Lower lobe of right lung (tissue), 2 donors: Measurements from ENCODE around the gene ETS1. TPM values are rescaled to one million over a fixed set of nuclear protein-coding genes. Genes with fewer than 3 reads are reported as not detected.

Experiments used
- ATAC-seq, 2 donors: fragments of 200-7000 bp; cut with Tn5 transposase; one replicate each; pipeline ENCODE4 v1.9.1; 2020 to 2022; ENCODE audit warnings: mild to moderate bottlenecking in 2 of 2, moderate library complexity in 2 of 2
- DNase-seq: peaks from one replicate; pipeline ENCODE4 v3.0.0-alpha.2; 2020
- H3K27ac ChIP-seq: fragments of 200-600 bp; one replicate; pipeline ENCODE4 v1.8.0; 2022
- H3K27me3 ChIP-seq: fragments of 200-600 bp; one replicate; pipeline ENCODE4 v1.8.0; 2022; ENCODE audit warnings: low read depth
- H3K36me3 ChIP-seq: fragments of 200-600 bp; one replicate; pipeline ENCODE4 v1.8.0; 2022; ENCODE audit warnings: mild to moderate bottlenecking
- H3K4me1 ChIP-seq: fragments of 200-600 bp; one replicate; pipeline ENCODE4 v1.8.0; 2022
- H3K4me3 ChIP-seq: fragments of 200-600 bp; one replicate; pipeline ENCODE4 v1.8.0; 2022; ENCODE audit warnings: mild to moderate bottlenecking
- H3K9me3 ChIP-seq: fragments of 200-600 bp; one replicate; pipeline ENCODE4 v1.8.0; 2022
- CTCF ChIP-seq: fragments of 200-600 bp; IDR thresholded peaks from one replicate; pipeline ENCODE4 v1.8.0; 2022; ENCODE audit warnings: antibody characterized with exemption, mild to moderate bottlenecking
- intact Hi-C: fragments of 100-400 bp; cut with DNase I; formaldehyde crosslinking; loops from one replicate; pipeline ENCODE4 v1.11.0; 2022
- total RNA-seq: library from RNA; stranded (reverse); fragmentation: NEBNext Ultra II Directional; extraction: Animal tissue kit (Norgen Biotek cat#: 25700); gene quantifications from one replicate; pipeline ENCODE4 v1.2.1, GENCODE V29; 2021
- donor health status: DM: no; HTN: yes; CAD: no; lungs with severe emphysema.

ETS1 gene
- total RNA-seq, 1 donor from 2014 or later: 123 TPM

DNA sequence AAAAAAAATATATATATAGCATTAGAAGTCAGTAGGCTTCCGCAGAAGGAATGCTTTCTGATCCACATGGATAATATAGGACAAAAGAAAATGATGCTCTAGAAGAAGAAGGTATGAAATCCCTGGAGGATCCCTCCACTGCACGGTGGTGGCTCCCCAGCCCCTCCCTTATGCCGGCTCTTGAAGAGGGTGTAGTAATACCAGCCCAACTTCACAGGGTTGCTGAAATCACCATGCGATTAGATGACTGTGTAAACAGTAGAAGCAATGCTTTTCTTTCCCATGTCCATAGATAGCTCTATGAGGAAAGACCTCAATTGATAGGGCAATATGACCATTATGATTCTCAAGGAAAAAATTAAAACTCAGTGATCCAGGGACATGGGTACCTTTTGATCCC lies 3.2 kb upstream of the ETS1 start:
- DNase-seq (no peak), ATAC-seq (peak in 1 of 2 donors; percentile 49)
- Histone ChIP-seq H3K9me3 (no peaks in the 10 kb centered on the region), H3K4me1 (peaks cover 10% of the 10 kb centered on the region), H3K36me3 (no peaks in the 10 kb centered on the region), H3K27ac (no peak overlapping the region), H3K4me3 (no peak overlapping the region), H3K27me3 (no peaks in the 10 kb centered on the region)
- TF ChIP-seq CTCF: no peak
- intact Hi-C loops: no loop called here

DNA sequence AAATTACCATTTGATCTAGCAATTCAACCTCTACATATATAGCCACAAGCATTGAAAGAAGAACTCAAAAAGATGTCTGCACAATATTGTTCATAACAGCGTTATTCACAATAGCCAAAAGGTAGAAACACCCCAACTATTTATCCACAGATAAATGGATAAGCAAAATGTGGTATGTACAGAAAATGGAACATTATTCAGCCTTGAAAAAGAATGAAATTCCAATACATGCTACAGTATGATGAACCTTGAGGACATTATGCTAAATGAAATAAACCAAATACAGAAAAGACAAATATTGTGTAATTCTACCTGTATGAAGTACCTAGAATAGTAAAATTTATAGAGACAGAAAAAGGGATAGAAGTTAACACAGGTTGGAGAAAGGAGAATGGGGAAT lies 2.6 kb upstream of the ETS1 start:
- Histone ChIP-seq H3K36me3 (no peaks in the 10 kb centered on the region), H3K4me1 (peaks cover 14% of the 10 kb centered on the region), H3K9me3 (no peaks in the 10 kb centered on the region), H3K4me3 (no peak overlapping the region), H3K27me3 (no peaks in the 10 kb centered on the region), H3K27ac (no peak overlapping the region)
- intact Hi-C loops: no loop called here
- ATAC-seq (no peak), DNase-seq (no peak)
- no peak for TF ChIP-seq CTCF

- Histone ChIP-seq H3K9me3 (no peaks in the 10 kb centered on the region), H3K36me3 (no peaks in the 10 kb centered on the region), H3K27ac (no peak overlapping the region), H3K4me1 (peaks cover 14% of the 10 kb centered on the region), H3K27me3 (no peaks in the 10 kb centered on the region), H3K4me3 (no peak overlapping the region)
- no peak for DNase-seq
- TF ChIP-seq CTCF: no peak
- ATAC-seq: no peak
- intact Hi-C loops: no loop called here
These were observed 735 bp upstream of the ETS1 start for GRCh38 chr11:128588093-128588492.

- intact Hi-C loops: no loop called here
- DNase-seq: no peak
- H3K27ac ChIP-seq: no peak overlapping the region
- H3K27me3 ChIP-seq: no peaks in the 10 kb centered on the region
- H3K4me1 ChIP-seq: peaks cover 14% of the 10 kb centered on the region
- H3K4me3 ChIP-seq: peak overlapping the region; percentile 32
- no peak for TF ChIP-seq CTCF
- no peaks in the 10 kb centered on the region for H3K9me3 ChIP-seq
- ATAC-seq: no peak
- H3K36me3 ChIP-seq: no peaks in the 10 kb centered on the region
These were observed 669 bp downstream of the ETS1 start for GRCh38 chr11:128586689-128587088.

DNA sequence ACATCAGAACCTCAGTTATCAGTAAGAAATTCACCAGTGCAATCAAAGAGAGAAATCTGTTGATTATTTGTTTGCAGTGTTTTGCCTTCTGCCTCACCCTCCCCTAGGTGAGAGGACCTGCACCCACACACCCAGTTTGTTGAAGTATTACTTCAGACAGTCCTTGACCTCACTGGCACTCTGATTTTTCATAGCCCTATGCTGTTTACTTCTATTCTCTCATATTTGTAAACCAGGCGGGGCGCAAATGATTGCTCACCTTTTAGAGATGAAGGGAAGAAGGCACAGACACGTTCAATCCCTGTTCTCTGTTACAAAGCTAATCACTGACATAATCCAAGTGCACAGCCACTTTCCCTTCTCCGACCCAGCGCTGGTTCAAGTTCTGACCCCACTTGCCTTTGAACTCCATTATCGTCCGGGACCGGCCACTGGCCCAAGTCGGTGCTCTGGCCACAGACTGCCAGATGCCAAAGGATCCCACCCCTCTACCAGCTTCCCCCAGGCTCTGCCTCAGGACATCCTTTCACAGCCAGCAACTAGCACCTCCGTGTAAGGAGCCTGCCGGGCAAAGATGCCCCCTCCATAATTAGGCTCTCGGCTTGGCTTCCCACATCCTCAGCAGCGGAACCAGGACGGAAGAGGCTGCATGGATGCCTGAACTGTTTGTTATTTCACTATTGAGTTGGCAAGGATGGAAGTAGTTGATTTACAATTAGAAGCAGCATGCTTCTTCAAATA lies 1.7 kb downstream of the ETS1 start:
- no peaks in the 10 kb centered on the region for H3K36me3 ChIP-seq
- no peaks in the 10 kb centered on the region for H3K9me3 ChIP-seq
- DNase-seq: no peak
- peaks cover 14% of the 10 kb centered on the region for H3K4me1 ChIP-seq
- peak overlapping the region; percentile 42 for H3K27ac ChIP-seq
- H3K27me3 ChIP-seq: no peaks in the 10 kb centered on the region
- no peak for ATAC-seq
- peak overlapping the region; percentile 31 for H3K4me3 ChIP-seq
- TF ChIP-seq CTCF: no peak
- intact Hi-C loops: no loop called here
